Mammary epithelial cell (primary cell): Measurements from ENCODE around the gene AADACL3.

Source experiments
- CTCF ChIP-seq, 2 donors: IDR thresholded peaks in 1 of 2; conservative IDR thresholded peaks in 1 of 2; 2 replicates each; pipeline ENCODE4 v1.5.1; 2011 to 2012; ENCODE audit warnings: inconsistent platforms in 2 of 2, low read length in 2 of 2, mild to moderate bottlenecking in 2 of 2, control low read depth in 1 of 2, low read depth in 1 of 2; ENCODE audit not compliant: insufficient read depth in 1 of 2; ENCODE audit errors: extremely low read depth in 1 of 2
- EZH2 ChIP-seq: IDR thresholded peaks from 2 replicates; pipeline ENCODE4 v1.6.1; 2012; ENCODE audit warnings: low read length, inconsistent platforms, borderline replicate concordance

- TF ChIP-seq CTCF (conservative IDR thresholded peaks at IDR 0.05 in 1 of 2, IDR thresholded peaks at IDR 0.05 in 1 of 2; ENCODE audit: extremely low read depth in 1 of 2, insufficient read depth in 1 of 2, low read depth in 1 of 2, low read length in 2 of 2) = no peak
- no peak for TF ChIP-seq EZH2
Measured at GRCh38 chr1:12712929-12713328, 3.0 kb upstream of the AADACL3 start.
